HG03460 (cell line): ENCODE data around the gene FPR3.
"Not testable (repeated sequence)": the region's sequence is repeated elsewhere in the genome, so short reads cannot be mapped to it uniquely, and the experiment has no call there.

Experiments used
- ATAC-seq: cut with Tn5 transposase; IDR thresholded peaks from one replicate; pipeline ENCODE4 v1.9.1; 2021; ENCODE audit not compliant: unreplicated experiment

The FPR3 gene

GRCh38 chr19:51794885-51795490 lies at the start of gene FPR3:
Gene FPR3 (plus strand): TSS chr19:51795157. CDS start chr19:51823749, 28,592 bp downstream.
- no peak for ATAC-seq

GRCh38 chr19:51746731-51747130 lies 48.2 kb upstream of the FPR3 start:
- no peak for ATAC-seq

- ATAC-seq, result no peak
These were observed 45.0 kb upstream of the FPR3 start for GRCh38 chr19:51749979-51750378.

GRCh38 chr19:51750400-51751094 lies 44.4 kb upstream of the FPR3 start:
- ATAC-seq, result no peak

- no peak for ATAC-seq
These were observed 43.3 kb upstream of the FPR3 start, which contains the start of gene FPR1 for GRCh38 chr19:51751655-51752054. Gene FPR1 (minus strand): TSS chr19:51751878. CDS start chr19:51746994, 4,884 bp downstream.

GRCh38 chr19:51754109-51754508 lies 40.8 kb upstream of the FPR3 start:
- no peak for ATAC-seq

GRCh38 chr19:51754770-51755169 lies 40.2 kb upstream of the FPR3 start:
- no peak for ATAC-seq

GRCh38 chr19:51755571-51755970 lies 39.4 kb upstream of the FPR3 start:
- no peak for ATAC-seq

- ATAC-seq, result no peak
These were observed 34.1 kb upstream of the FPR3 start, which contains the start of gene FPR2 for GRCh38 chr19:51760697-51761356. Gene FPR2 (plus strand): TSS chr19:51761180. CDS start chr19:51768659, 7,479 bp downstream.

- ATAC-seq, result no peak
These were observed 33.3 kb upstream of the FPR3 start for GRCh38 chr19:51761696-51762095.

- no peak for ATAC-seq
These were observed 29.9 kb upstream of the FPR3 start for GRCh38 chr19:51765086-51765485.

- no peak for ATAC-seq
These were observed 28.5 kb upstream of the FPR3 start for GRCh38 chr19:51766461-51766860.

GRCh38 chr19:51771376-51772130 lies 23.4 kb upstream of the FPR3 start:
- ATAC-seq, result no peak

GRCh38 chr19:51772977-51773376 lies 22.0 kb upstream of the FPR3 start:
- no peak for ATAC-seq

- not testable (repeated sequence) for ATAC-seq
These were observed 18.4 kb upstream of the FPR3 start for GRCh38 chr19:51776561-51776960.

GRCh38 chr19:51777570-51778462 lies 17.1 kb upstream of the FPR3 start:
- no peak for ATAC-seq

- ATAC-seq, result no peak
These were observed 15.8 kb upstream of the FPR3 start for GRCh38 chr19:51779181-51779580.

- no peak for ATAC-seq
These were observed 15.3 kb upstream of the FPR3 start for GRCh38 chr19:51779703-51780102.

GRCh38 chr19:51780270-51780669 lies 14.7 kb upstream of the FPR3 start:
- no peak for ATAC-seq

GRCh38 chr19:51781999-51782398 lies 13.0 kb upstream of the FPR3 start:
- no peak for ATAC-seq
